B cell (primary cell): ENCODE results near the gene CNNM4. TPM values are rescaled to one million over a fixed set of nuclear protein-coding genes. Genes with fewer than 3 reads are reported as not detected.

ENCODE experiments used
- ATAC-seq: fragments of 200-7000 bp; cut with Tn5 transposase; one replicate; pipeline ENCODE4 v1.10.0; 2021; ENCODE audit warnings: low read depth, mild to moderate bottlenecking, moderate number of reproducible peaks, moderate library complexity
- CTCF ChIA-PET: fragments of 350-600 bp; sonication (Branson Sonifier 250); formaldehyde crosslinking; loops from one replicate; lab custom pipeline; 2021; ENCODE audit warnings: antibody characterized with exemption, inconsistent platforms; lab: Charles Lee
- POLR2A ChIA-PET: fragments of 350-600 bp; sonication (Branson Sonifier 250); formaldehyde crosslinking; loops from one replicate; lab custom pipeline; 2021; ENCODE audit warnings: antibody characterized with exemption; lab: Charles Lee
- DNase-seq: peaks from one replicate; pipeline ENCODE4 v3.0.0; 2013
- H2AFZ ChIP-seq: 2 replicates; pipeline ENCODE4 v1.6.1; 2012; ENCODE audit warnings: mild to moderate bottlenecking, low read depth, low read length; ENCODE audit not compliant: insufficient read depth, poor library complexity, severe bottlenecking
- H3K27ac ChIP-seq, 2 donors: 1 replicate in 1 of 2; 2 replicates in 1 of 2; pipeline ENCODE4 v1.5.1; 2012 to 2013; ENCODE audit warnings: low read length in 2 of 2, mild to moderate bottlenecking in 2 of 2, moderate library complexity in 1 of 2
- H3K27me3 ChIP-seq, 4 experiments: fragments of 200-600 bp in 1 of 4; sonication (generic) in 1 of 4; replicated peaks in 1 of 4; 1 replicate in 2 of 4; 2 replicates in 2 of 4; pipeline versions ENCODE4 v1.6.1 to v1.7.0; 2013 to 2016; ENCODE audit warnings: low read length in 3 of 4, mild to moderate bottlenecking in 2 of 4, mixed read lengths in 1 of 4, moderate library complexity in 1 of 4; ENCODE audit not compliant: insufficient read depth in 4 of 4, control insufficient read depth in 3 of 4; ENCODE audit errors: control extremely low read depth in 1 of 4
- H3K36me3 ChIP-seq, 2 experiments: replicated peaks in 1 of 2; 1 replicate in 1 of 2; 2 replicates in 1 of 2; pipeline versions ENCODE4 v1.6.1 to v1.7.1; 2013; ENCODE audit warnings: low read length in 1 of 2; ENCODE audit not compliant: insufficient read depth in 2 of 2, control insufficient read depth in 1 of 2; ENCODE audit errors: control extremely low read depth in 1 of 2, extremely low read depth in 1 of 2
- H3K4me1 ChIP-seq, 2 donors: fragments of 200-600 bp in 1 of 2; sonication (generic) in 1 of 2; 1 replicate in 1 of 2; 2 replicates in 1 of 2; pipeline versions ENCODE4 v1.5.1 to v1.6.1; 2013 to 2017; ENCODE audit warnings: low read length in 2 of 2; ENCODE audit not compliant: control insufficient read depth in 2 of 2, insufficient read depth in 2 of 2
- H3K4me2 ChIP-seq: replicated peaks from 2 replicates; pipeline ENCODE3; 2012; ENCODE audit warnings: mild to moderate bottlenecking, low read depth, low read length; ENCODE audit not compliant: poor library complexity, severe bottlenecking
- H3K4me3 ChIP-seq, 5 experiments: fragments of 200-600 bp in 1 of 5; sonication (generic) in 1 of 5; 1 replicate in 3 of 5; 2 replicates in 2 of 5; pipeline versions ENCODE4 v1.5.1 to v1.7.0; 2011 to 2016; ENCODE audit warnings: low read length in 4 of 5, mild to moderate bottlenecking in 4 of 5, low read depth in 2 of 5, control low read depth in 1 of 5, moderate library complexity in 1 of 5; ENCODE audit not compliant: insufficient read depth in 1 of 5; ENCODE audit errors: control extremely low read depth in 1 of 5, extremely low read depth in 1 of 5
- H3K79me2 ChIP-seq: fragments of 200-600 bp; sonication (generic); one replicate; pipeline ENCODE4 v1.6.0; 2016; ENCODE audit warnings: low read length; ENCODE audit not compliant: control insufficient read depth, insufficient read depth
- H3K9ac ChIP-seq: fragments of 200-600 bp; sonication (generic); 2 replicates; pipeline ENCODE4 v1.6.1; 2017; ENCODE audit warnings: mild to moderate bottlenecking, low read length, moderate library complexity
- H3K9me3 ChIP-seq, 3 donors: one replicate each; pipeline versions ENCODE4 v1.6.1 to v1.7.1; 2013; ENCODE audit warnings: low read length in 2 of 3; ENCODE audit not compliant: control insufficient read depth in 2 of 3, insufficient read depth in 1 of 3; ENCODE audit errors: control extremely low read depth in 1 of 3
- H4K20me1 ChIP-seq: 2 replicates; pipeline ENCODE4 v1.6.0; 2012; ENCODE audit warnings: mild to moderate bottlenecking, low read length; ENCODE audit not compliant: insufficient read depth, control insufficient read depth, poor library complexity, severe bottlenecking
- H3K27ac Mint-ChIP-seq: one replicate; pipeline ENCODE4 v1.8.0; 2021; ENCODE audit warnings: mixed read lengths
- H3K27me3 Mint-ChIP-seq: one replicate; pipeline ENCODE4 v1.8.0; 2021; ENCODE audit warnings: mixed read lengths
- H3K4me1 Mint-ChIP-seq: one replicate; pipeline ENCODE4 v1.8.0; 2021; ENCODE audit warnings: mixed read lengths
- H3K4me3 Mint-ChIP-seq: one replicate; pipeline ENCODE4 v1.8.0; 2021; ENCODE audit warnings: mixed read lengths
- H3K9me3 Mint-ChIP-seq: one replicate; pipeline ENCODE4 v1.8.0; 2022; ENCODE audit warnings: mixed read lengths; ENCODE audit not compliant: insufficient read depth
- EZH2 ChIP-seq: IDR thresholded peaks from 2 replicates; pipeline ENCODE4 v1.6.1; 2012; ENCODE audit warnings: borderline replicate concordance, low read depth, mild to moderate bottlenecking, moderate library complexity, low read length; ENCODE audit not compliant: insufficient read depth, poor library complexity, severe bottlenecking
- WGBS: methylation state at CpG from one replicate; pipeline ENCODE4 v1.1.5; 2013; ENCODE audit warnings: missing lambda C conversion rate; ENCODE audit not compliant: insufficient coverage; 5-methylcytosine and 5-hydroxymethylcytosine counted together
- intact Hi-C: fragments of 100-400 bp; cut with micrococcal nuclease; formaldehyde crosslinking; loops from one replicate; pipeline ENCODE4 v1.10.0; 2022
- polyA plus RNA-seq: library from polyadenylated mRNA; depleted of rRNA; stranded (reverse); fragments of >200 nt; gene quantifications from 2 replicates; pipeline ENCODE4 v1.2.3, GENCODE V29; 2012
- total RNA-seq, 2 donors: library from RNA; stranded (reverse); fragments of 120-200 nt in 1 of 2; gene quantifications; 1 replicate in 1 of 2; 2 replicates in 1 of 2; pipeline versions ENCODE4 v1.2.3 to v1.2.4, GENCODE V29; 2013 to 2022
- TF ChIP-seq, protein P1 (sequence below): fragments of 200-600 bp; IDR thresholded peaks from one replicate; pipeline ENCODE4 v1.8.0; 2022; ENCODE audit warnings: antibody characterized with exemption, mild to moderate bottlenecking

Gene CNNM4
- total and polyA plus RNA-seq, 2 donors (not counting 1 experiment from before 2014, with no cell fraction given): 15.1 to 24.0 TPM

DNA sequence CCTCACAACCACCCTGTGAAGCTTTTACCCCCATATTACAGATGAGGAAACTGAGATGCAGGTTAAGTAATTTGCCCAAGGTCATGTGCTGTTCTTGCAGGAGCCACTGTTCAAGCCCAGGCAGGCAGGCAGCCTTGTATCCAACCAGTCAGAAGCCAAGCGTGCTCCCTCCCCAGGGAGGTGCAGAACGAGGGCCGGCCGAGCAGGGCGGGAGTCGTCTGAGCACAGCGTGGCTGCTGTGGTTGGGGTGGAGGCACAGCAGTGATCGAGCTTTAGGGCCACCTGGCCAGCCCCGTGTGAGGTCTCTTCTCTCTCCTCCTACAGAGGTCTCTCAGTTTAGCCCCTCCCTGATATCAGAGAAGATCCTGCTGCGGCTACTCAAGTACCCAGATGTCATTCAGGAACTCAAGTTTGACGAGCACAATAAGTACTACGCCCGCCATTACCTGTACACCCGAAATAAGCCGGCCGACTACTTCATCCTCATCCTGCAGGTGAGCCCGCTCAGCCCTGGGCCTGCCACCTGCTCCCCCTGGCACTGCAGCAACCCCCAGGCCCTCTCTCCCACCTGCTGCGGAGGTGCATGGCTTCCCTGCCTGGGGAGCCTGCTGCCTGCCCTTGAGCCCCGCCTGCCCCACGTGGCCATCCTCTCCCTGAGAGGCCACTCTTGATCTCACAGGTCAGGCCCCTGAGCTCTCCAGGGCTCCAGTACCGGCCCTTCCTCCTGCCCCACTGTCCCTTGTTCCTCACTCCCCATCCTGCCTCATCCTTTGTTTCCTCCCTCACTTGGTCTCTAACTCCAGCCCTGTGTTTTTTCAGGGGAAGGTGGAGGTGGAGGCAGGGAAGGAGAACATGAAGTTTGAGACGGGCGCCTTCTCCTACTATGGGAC is 38.3 kb downstream of the CNNM4 start:
- CTCF ChIA-PET: interaction anchor here (0.9 to 3.8 kb wide), 6 partner anchors 17 to 193 kb away, joined by 3 to 45 read pairs (median 4); partner anchors contain the start of gene CNNM4
- Histone ChIP-seq H3K4me1 (peaks cover 23 to 28% of the 10 kb centered on the region in 2 donors), H3K36me3 (peaks cover 0 to 37% of the 10 kb centered on the region in 2 experiments), H3K27me3 (no peaks in the 10 kb centered on the region), H3K27ac (no peak overlapping the region), H3K4me2 (no peak overlapping the region), H3K79me2 (peaks cover 8% of the 10 kb centered on the region), H4K20me1 (no peaks in the 10 kb centered on the region), H3K4me3 (no peak overlapping the region), H3K9ac (no peak overlapping the region), H3K9me3 (no peaks in the 10 kb centered on the region), H2AFZ (no peak overlapping the region)
- 97% methylated on average over 15 of the region's 23 CpGs for WGBS
- H3K27ac Mint-ChIP-seq: no peak overlapping the region
- no peak overlapping the region for H3K4me3 Mint-ChIP-seq
- TF ChIP-seq EZH2: no peak
- TF ChIP-seq, protein P1, sequence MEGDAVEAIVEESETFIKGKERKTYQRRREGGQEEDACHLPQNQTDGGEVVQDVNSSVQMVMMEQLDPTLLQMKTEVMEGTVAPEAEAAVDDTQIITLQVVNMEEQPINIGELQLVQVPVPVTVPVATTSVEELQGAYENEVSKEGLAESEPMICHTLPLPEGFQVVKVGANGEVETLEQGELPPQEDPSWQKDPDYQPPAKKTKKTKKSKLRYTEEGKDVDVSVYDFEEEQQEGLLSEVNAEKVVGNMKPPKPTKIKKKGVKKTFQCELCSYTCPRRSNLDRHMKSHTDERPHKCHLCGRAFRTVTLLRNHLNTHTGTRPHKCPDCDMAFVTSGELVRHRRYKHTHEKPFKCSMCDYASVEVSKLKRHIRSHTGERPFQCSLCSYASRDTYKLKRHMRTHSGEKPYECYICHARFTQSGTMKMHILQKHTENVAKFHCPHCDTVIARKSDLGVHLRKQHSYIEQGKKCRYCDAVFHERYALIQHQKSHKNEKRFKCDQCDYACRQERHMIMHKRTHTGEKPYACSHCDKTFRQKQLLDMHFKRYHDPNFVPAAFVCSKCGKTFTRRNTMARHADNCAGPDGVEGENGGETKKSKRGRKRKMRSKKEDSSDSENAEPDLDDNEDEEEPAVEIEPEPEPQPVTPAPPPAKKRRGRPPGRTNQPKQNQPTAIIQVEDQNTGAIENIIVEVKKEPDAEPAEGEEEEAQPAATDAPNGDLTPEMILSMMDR: no peak
- H3K4me1 Mint-ChIP-seq: peaks cover 5% of the 10 kb centered on the region
- intact Hi-C loops: no loop called here
- POLR2A ChIA-PET: no interaction called here
- H3K9me3 Mint-ChIP-seq: no peaks in the 10 kb centered on the region
- ATAC-seq (no peak), DNase-seq (no peak)
- no peaks in the 10 kb centered on the region for H3K27me3 Mint-ChIP-seq

GRCh38 chr2:96799623-96799935 is 38.9 kb downstream of the CNNM4 start:
- Mint-ChIP-seq H3K4me1 (peaks cover 2% of the 10 kb centered on the region), H3K9me3 (no peaks in the 10 kb centered on the region), H3K27me3 (no peaks in the 10 kb centered on the region), H3K4me3 (no peak overlapping the region), H3K27ac (no peak overlapping the region)
- intact Hi-C loops: no loop called here
- Histone ChIP-seq H3K79me2 (peaks cover 5% of the 10 kb centered on the region), H3K4me1 (peaks cover 23 to 28% of the 10 kb centered on the region in 2 donors), H3K27me3 (no peaks in the 10 kb centered on the region), H4K20me1 (no peaks in the 10 kb centered on the region), H3K4me2 (no peak overlapping the region), H2AFZ (no peak overlapping the region), H3K4me3 (no peak overlapping the region), H3K36me3 (peaks cover 0 to 37% of the 10 kb centered on the region in 2 experiments), H3K9me3 (peaks cover 0 to under 1% (median 0%) of the 10 kb centered on the region in 3 donors), H3K27ac (no peak overlapping the region), H3K9ac (no peak overlapping the region)
- DNase-seq (no peak), ATAC-seq (no peak)
- TF ChIP-seq, protein P1: no peak
- TF ChIP-seq EZH2: no peak
- ChIA-PET POLR2A (interaction anchor here (1.9 kb wide), 1 partner anchor 17 kb away, joined by 5 read pairs; the partner anchor contains the start of gene CNNM3), CTCF (interaction anchor here (1.1 to 3.8 kb wide), 7 partner anchors 15 to 245 kb away, joined by 4 to 45 read pairs (median 7); partner anchors contain the start of genes CNNM4 and KANSL3)
- WGBS: 98% methylated on average over 8 of the region's 8 CpGs
